Tibial nerve (tissue), 4 donors: ENCODE results near the gene FXYD7. TPM values are rescaled to one million over a fixed set of nuclear protein-coding genes. Genes with fewer than 3 reads are reported as not detected.

Experiments
- DNase-seq, 2 donors: peaks; one replicate each; pipeline ENCODE4 v3.0.0-alpha.2; 2019; ENCODE audit warnings: low spot score in 2 of 2
- H3K27ac ChIP-seq, 4 donors: fragments of 200-600 bp; sonication (generic) in 3 of 4; one replicate each; pipeline ENCODE4 v1.5.1; 2017 to 2019; ENCODE audit warnings: mild to moderate bottlenecking in 1 of 4
- H3K27me3 ChIP-seq, 2 donors: fragments of 200-600 bp; sonication (generic) in 1 of 2; one replicate each; pipeline versions ENCODE4 v1.5.1 to v1.6.0; 2017 to 2019
- H3K36me3 ChIP-seq, 3 donors: fragments of 200-600 bp; sonication (generic); one replicate each; pipeline ENCODE4 v1.5.1; 2018 to 2019
- H3K4me1 ChIP-seq, 4 donors: fragments of 200-600 bp; sonication (generic) in 3 of 4; one replicate each; pipeline ENCODE4 v1.5.1; 2017 to 2019
- H3K4me3 ChIP-seq, 4 donors: fragments of 200-600 bp; sonication (generic) in 3 of 4; one replicate each; pipeline ENCODE4 v1.5.1; 2017 to 2019; ENCODE audit warnings: mild to moderate bottlenecking in 1 of 4, moderate library complexity in 1 of 4
- H3K9me3 ChIP-seq, 4 donors: fragments of 200-600 bp; sonication (generic) in 3 of 4; one replicate each; pipeline ENCODE4 v1.5.1; 2017 to 2019
- EP300 ChIP-seq, 2 donors: sonication (generic); formaldehyde crosslinking; IDR thresholded peaks; one replicate each; pipeline ENCODE4 v1.6.1; 2017; ENCODE audit warnings: antibody characterized with exemption in 2 of 2, mild to moderate bottlenecking in 1 of 2
- POLR2A ChIP-seq, 2 donors: fragments of 450-650 bp; IDR thresholded peaks; one replicate each; pipeline ENCODE4 v1.6.1; 2017; ENCODE audit warnings: antibody characterized with exemption in 2 of 2, mild to moderate bottlenecking in 2 of 2, moderate library complexity in 2 of 2
- WGBS, 2 donors: methylation state at CpG; one replicate each; pipeline ENCODE4 v1.1.5; 2018; 5-methylcytosine and 5-hydroxymethylcytosine counted together
- total RNA-seq, 4 donors: library from RNA; depleted of rRNA; stranded (reverse); fragments of >200 nt; gene quantifications; one replicate each; pipeline ENCODE4 v1.1.0, GENCODE V29; 2016
- TF ChIP-seq, protein P1 (sequence below), 5 experiments: fragments of 200-600 bp in 3 of 5; fragments of 450-650 bp in 2 of 5; sonication (generic) in 3 of 5; IDR thresholded peaks; one replicate each; pipeline ENCODE4 v1.5.1; 2016 to 2019; ENCODE audit warnings: antibody characterized with exemption in 5 of 5, mild to moderate bottlenecking in 3 of 5, moderate library complexity in 2 of 5

The FXYD7 gene, protein sequence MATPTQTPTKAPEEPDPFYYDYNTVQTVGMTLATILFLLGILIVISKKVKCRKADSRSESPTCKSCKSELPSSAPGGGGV
- total RNA-seq, result 1 to 10 TPM in 3 of 4 donors, not detected in 1; 2.5 to 5.9 (median 5.7) TPM

DNA sequence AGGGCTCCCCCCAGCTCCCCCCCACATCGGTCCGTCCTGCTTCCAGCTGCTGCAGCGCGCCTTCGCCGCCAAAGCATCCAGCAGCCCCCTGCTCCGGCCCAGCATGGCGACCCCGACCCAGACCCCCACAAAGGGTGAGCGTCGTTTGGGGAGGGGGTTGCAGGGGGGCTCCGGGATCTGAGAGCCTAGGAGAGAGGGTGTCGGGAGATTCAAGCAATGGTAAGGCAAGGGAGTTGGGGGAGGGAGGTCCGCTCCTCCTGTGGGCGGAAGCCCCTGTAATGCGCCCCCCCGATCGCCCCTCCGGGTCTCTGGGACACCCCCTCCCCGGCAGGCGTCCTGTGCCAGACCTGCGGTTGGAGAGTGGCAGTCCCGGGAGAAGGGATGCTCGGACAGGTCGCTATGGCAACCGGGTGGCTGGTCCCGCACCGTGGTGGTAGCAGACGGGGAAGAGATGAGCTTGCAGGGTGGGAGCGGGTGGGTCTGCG, at the start of gene FXYD7:
Gene FXYD7, plus strand, starts transcription at position 25 of the 485 bp plus-strand sequence. Its CDS starts 79 bp downstream, at position 104.
- WGBS, 2 donors, result 25 to 28% methylated on average over 29 to 31 of the region's 31 CpGs
- no peak for DNase-seq
- no peaks in the 10 kb centered on the region for H3K27me3 ChIP-seq
- no peak for TF ChIP-seq EP300 (IDR thresholded peaks at IDR 0.05)
- TF ChIP-seq, protein P1, sequence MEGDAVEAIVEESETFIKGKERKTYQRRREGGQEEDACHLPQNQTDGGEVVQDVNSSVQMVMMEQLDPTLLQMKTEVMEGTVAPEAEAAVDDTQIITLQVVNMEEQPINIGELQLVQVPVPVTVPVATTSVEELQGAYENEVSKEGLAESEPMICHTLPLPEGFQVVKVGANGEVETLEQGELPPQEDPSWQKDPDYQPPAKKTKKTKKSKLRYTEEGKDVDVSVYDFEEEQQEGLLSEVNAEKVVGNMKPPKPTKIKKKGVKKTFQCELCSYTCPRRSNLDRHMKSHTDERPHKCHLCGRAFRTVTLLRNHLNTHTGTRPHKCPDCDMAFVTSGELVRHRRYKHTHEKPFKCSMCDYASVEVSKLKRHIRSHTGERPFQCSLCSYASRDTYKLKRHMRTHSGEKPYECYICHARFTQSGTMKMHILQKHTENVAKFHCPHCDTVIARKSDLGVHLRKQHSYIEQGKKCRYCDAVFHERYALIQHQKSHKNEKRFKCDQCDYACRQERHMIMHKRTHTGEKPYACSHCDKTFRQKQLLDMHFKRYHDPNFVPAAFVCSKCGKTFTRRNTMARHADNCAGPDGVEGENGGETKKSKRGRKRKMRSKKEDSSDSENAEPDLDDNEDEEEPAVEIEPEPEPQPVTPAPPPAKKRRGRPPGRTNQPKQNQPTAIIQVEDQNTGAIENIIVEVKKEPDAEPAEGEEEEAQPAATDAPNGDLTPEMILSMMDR (IDR thresholded peaks at IDR 0.05), result no peak
- TF ChIP-seq POLR2A (IDR thresholded peaks at IDR 0.05), result no peak
- no peaks in the 10 kb centered on the region for H3K9me3 ChIP-seq
- H3K27ac ChIP-seq, result peak within 1 kb of the TSS; percentile 24 to 78 (median 56)
- H3K4me1 ChIP-seq, result peaks cover 0 to 51% (median 23%) of the 10 kb centered on the region in 4 donors
- no peaks in the 10 kb centered on the region for H3K36me3 ChIP-seq
- H3K4me3 ChIP-seq, result peak within 1 kb of the TSS in 3 of 4 donors; percentile 20 to 43 (median 31)

DNA sequence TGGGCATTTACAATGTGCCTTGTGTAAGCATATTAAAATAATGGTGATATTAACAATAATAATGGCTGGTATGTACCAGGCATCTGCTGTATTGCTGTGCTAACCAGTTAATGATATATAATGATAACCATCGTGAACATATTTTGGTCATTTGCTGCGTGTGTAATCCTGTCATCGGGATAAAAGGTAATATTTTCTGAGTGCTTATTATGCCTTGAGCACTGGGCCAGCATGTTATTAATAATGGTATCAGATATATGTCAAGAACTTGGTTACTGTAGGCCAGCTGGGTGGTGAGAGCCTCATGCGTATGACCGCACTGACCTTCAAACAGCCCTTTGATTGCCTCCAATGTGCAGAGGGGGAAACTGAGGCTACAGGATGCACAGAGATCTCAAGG, 49.6 kb upstream of the FXYD7 start:
- 94 to 96% methylated on average over 5 of the region's 5 CpGs for WGBS, 2 donors
- Histone ChIP-seq H3K4me1 (peaks cover 0 to 20% (median 7%) of the 10 kb centered on the region in 4 donors), H3K36me3 (no peaks in the 10 kb centered on the region), H3K27ac (no peak overlapping the region), H3K4me3 (no peak overlapping the region), H3K27me3 (peaks cover 0 to 8% of the 10 kb centered on the region in 2 donors), H3K9me3 (no peaks in the 10 kb centered on the region)
- TF ChIP-seq, protein P1 (IDR thresholded peaks at IDR 0.05), result no peak
- TF ChIP-seq POLR2A (IDR thresholded peaks at IDR 0.05), result no peak
- no peak for TF ChIP-seq EP300 (IDR thresholded peaks at IDR 0.05)
- DNase-seq, result no peak

DNA sequence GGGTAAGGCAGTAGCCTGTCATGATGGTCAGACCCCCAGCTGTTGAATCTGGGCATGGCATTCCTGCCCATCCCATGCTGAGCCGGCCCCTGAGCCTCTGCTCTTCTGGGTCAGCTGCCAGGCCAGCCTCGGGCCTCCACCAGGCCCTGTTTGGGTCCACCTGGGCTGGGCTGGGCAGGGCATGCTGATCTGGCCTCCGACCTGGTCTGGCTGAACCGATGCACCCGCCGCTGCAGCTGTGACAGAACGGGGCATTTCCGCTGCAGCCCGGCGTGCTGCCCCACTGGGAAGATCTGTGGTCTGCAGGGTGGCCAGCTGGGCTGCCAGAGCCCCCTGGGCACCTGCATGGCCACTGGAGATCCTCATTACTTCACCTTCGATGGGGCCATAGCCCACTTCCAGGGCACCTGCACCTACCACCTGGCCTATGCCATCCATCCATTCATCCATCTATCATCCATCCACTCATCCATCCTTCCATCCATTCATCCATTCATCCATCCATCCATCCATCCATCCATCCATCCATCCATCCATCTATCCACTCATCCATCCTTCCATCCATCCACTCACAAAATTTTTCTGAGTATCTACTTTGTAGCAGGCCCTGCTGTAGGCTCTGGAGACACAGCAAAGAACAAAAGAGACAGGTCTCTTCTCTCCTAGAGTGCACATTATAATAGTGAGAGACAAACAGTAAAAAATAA, 49.0 kb upstream of the FXYD7 start:
- TF ChIP-seq EP300 (IDR thresholded peaks at IDR 0.05), result no peak
- no peak for TF ChIP-seq POLR2A (IDR thresholded peaks at IDR 0.05)
- TF ChIP-seq, protein P1 (IDR thresholded peaks at IDR 0.05), result no peak
- WGBS, 2 donors, result 86 to 92% methylated on average over 10 to 11 of the region's 11 CpGs
- Histone ChIP-seq H3K27ac (no peak overlapping the region), H3K9me3 (no peaks in the 10 kb centered on the region), H3K4me1 (peaks cover 0 to 25% (median 7%) of the 10 kb centered on the region in 4 donors), H3K27me3 (peaks cover 0 to 8% of the 10 kb centered on the region in 2 donors), H3K4me3 (no peak overlapping the region), H3K36me3 (no peaks in the 10 kb centered on the region)
- no peak for DNase-seq

DNA sequence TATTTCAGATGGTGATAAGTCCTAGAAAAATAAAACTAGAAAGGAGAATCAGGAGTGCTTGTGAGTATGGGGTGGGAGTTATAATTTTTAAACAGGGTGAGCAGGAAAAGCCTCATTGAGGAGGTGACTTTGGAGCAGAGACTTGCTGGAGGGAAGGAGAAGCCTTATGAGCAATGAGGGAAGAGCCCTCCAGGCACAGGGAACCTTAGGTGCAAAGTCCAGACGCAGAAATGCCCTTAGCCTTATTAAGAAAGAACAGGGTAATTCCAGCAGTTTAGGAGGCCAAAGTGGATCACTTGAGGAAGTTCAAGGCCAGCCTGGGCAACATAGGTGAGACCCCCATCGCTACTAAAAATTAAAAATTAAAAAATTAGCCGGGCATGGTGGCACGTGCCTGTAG, 48.4 kb upstream of the FXYD7 start:
- H3K4me1 ChIP-seq, result peaks cover 0 to 25% (median 7%) of the 10 kb centered on the region in 4 donors
- H3K27ac ChIP-seq, result peak overlapping the region in 2 of 4 donors; percentile 36 to 47
- no peak for DNase-seq
- WGBS, 2 donors, result 92% methylated on average over 4 of the region's 4 CpGs
- TF ChIP-seq POLR2A (IDR thresholded peaks at IDR 0.05) (no peak), EP300 (IDR thresholded peaks at IDR 0.05) (no peak)
- TF ChIP-seq, protein P1 (IDR thresholded peaks at IDR 0.05), result no peak
- H3K36me3 ChIP-seq, result no peaks in the 10 kb centered on the region
- H3K4me3 ChIP-seq, result no peak overlapping the region
- no peaks in the 10 kb centered on the region for H3K9me3 ChIP-seq
- H3K27me3 ChIP-seq, result peaks cover 0 to 8% of the 10 kb centered on the region in 2 donors
